GM20000 (cell line): Measurements from ENCODE around the gene ENG.
A peak's percentile ranks its signal among the peaks of the same experiment; 100 is the strongest.

ENCODE experiments used
- DNase-seq: peaks from one replicate; pipeline ENCODE4 v3.0.0; 2012; ENCODE audit warnings: low spot score
- CTCF ChIP-seq: IDR thresholded peaks from 2 replicates; pipeline ENCODE4 v1.5.1; 2012; ENCODE audit warnings: mild to moderate bottlenecking, control low read depth; ENCODE audit errors: extremely low read depth, missing control alignments

The ENG gene

DNA sequence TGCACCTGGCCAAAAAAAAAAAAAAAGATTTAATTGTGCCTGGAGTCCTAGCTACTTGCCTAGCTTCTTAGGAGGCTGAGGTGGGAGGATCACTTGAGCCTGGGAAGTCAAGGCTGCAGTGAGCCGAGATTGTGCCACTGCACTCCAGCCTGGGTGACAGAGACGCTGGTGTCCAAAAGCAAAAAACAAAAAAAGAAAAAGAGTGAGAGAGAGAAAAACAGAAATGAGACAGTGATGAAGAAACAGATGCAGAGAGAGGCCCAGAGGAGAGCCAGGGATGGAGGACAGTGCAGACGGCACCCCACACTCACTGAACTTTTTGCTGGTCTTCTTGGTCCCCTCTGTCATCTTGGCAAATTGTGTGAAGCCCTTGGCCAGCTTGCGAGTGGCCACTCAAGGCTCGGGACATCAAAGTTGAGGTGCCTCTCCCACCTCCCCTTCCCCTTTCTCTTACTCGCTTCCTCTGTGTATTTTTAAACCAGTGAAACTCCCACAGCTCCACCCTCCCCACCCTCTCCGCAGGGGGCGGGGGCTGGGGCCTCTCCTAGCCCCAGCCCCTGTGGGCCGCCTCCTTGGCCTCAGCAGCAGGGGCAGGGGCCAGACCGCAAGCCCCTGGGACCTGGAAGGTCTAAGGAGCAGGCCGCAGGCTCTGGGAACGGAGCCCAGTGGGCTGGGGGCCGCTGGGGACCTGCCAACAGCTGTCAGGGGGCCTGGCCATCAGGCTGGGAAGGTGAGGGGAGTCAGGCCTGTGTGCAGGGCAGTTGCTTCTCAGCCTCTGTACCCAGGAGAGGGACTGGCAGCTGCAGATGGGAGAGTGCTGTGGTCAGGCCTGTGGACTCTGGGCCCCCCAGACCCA lies 76.0 kb downstream of the ENG start, which contains the start of gene SH2D3C:
Gene SH2D3C (minus strand): TSS at position 387 of the 856 bp plus-strand sequence. CDS start 39 bp downstream, at position 348.
- TF ChIP-seq CTCF: no peak
- no peak for DNase-seq

DNA sequence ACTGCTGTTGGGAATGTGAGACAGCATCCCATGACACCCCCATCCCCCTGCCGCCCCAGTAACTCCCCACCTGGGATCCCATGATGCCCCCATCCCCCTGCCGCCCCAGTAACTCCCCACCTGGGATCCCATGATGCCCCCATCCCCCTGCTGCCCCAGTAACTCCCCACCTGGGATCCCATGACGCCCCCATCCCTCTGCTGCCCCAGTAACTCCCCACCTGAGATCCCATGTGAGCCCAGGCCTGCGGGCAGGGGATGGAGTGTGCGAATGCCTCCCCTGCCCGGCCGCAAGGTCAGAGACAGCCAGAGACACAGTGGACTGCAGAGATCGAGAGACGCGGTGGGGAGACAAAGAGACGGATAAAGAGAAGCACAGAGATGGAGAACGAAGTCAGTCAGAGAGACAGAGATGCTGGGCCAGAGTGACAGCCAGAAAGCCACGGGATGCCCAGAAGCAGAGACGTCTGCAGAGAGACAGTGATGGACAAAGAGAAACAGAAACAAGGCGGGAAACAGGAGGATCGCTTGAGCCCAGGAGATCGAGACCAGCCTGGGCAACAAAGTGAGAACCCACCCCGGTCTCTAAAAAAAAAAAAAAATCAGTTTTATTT lies 77.0 kb downstream of the ENG start:
- no peak for DNase-seq
- TF ChIP-seq CTCF: no peak

DNA sequence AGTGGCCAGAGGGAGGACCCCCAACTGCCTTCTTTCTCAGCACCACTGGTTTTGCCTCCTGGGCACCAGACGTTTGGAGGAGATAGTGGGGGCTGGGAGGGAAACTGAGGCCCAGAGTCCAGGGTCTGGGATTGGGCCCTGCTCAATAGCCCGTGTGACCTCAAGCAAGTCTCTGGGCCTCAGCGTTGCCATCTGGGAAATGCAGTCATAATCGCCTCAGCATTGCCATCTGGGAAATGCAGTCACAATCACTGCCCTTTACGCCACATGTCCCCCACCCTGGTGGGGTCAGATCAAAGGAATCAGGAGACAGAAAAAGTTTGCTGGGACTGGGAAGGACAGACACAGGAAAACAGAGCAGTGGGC lies 77.6 kb downstream of the ENG start:
- DNase-seq: no peak
- no peak for TF ChIP-seq CTCF

GRCh38 chr9:127776195-127776923 lies 78.1 kb downstream of the ENG start:
- TF ChIP-seq CTCF: no peak
- peak; percentile 81 for DNase-seq

DNA sequence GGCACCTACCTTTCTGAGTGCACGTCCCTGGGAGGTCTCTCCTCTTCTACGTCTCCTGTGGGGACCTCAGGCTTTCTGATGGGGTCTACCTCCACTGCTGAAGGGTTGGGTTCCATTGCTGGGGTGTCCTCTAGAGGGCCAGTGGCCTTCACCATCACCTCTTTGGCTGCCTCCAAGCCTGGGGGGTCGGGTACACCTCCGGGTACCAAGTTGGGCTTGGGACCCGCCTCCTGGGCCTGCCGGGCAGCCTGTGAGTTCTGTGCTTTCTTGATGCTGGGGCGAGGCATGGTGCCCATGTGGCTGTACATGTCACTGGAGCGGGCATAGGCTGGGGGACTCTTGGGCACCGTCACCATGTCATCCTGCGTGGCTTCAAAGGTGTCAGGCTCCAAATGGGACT lies 80.5 kb downstream of the ENG start:
- no peak for TF ChIP-seq CTCF
- DNase-seq: no peak

- no peak for DNase-seq
- TF ChIP-seq CTCF: no peak
These were observed 81.2 kb downstream of the ENG start for GRCh38 chr9:127773272-127773671.

- DNase-seq: no peak
These were observed 81.9 kb downstream of the ENG start for GRCh38 chr9:127772603-127773002.

More at GRCh38 chr9:127772603-127773002, 81.9 kb downstream of the ENG start:
- no peak for TF ChIP-seq CTCF
